OCI-LY1 (cell line): ENCODE data around the gene ADCYAP1R1.

ENCODE experiments used
- H2AFZ ChIP-seq: fragments of 200-600 bp; sonication (generic), shearing (Covaris generic); 2 replicates; pipeline ENCODE4 v1.6.0; 2014; ENCODE audit warnings: antibody characterized with exemption, mild to moderate bottlenecking, low read length
- H3F3A ChIP-seq: fragments of 200-600 bp; sonication (generic), shearing (Covaris generic); 2 replicates; pipeline ENCODE4 v1.6.0; 2014; ENCODE audit warnings: mild to moderate bottlenecking, antibody characterized with exemption, low read length, moderate library complexity; ENCODE audit not compliant: insufficient read depth
- H3K27ac ChIP-seq: fragments of 200-600 bp; sonication (generic); 2 replicates; pipeline ENCODE4 v1.5.1; 2014; ENCODE audit warnings: low read length, mixed run types, mild to moderate bottlenecking, low read depth; ENCODE audit not compliant: poor library complexity, severe bottlenecking
- H3K27me3 ChIP-seq: fragments of 200-600 bp; sonication (generic); 2 replicates; pipeline ENCODE4 v1.6.0; 2014; ENCODE audit warnings: antibody characterized with exemption, mild to moderate bottlenecking, low read length, moderate library complexity; ENCODE audit not compliant: insufficient read depth
- H3K36me3 ChIP-seq: fragments of 200-600 bp; sonication (generic); 2 replicates; pipeline ENCODE4 v1.6.1; 2014; ENCODE audit warnings: mild to moderate bottlenecking, antibody characterized with exemption, low read length, moderate library complexity, mixed read lengths; ENCODE audit not compliant: insufficient read depth
- H3K4me1 ChIP-seq: fragments of 200-600 bp; sonication (generic); 2 replicates; pipeline ENCODE4 v1.5.1; 2014; ENCODE audit warnings: mild to moderate bottlenecking, low read length, moderate library complexity; ENCODE audit not compliant: insufficient read depth, severe bottlenecking
- H3K4me2 ChIP-seq: fragments of 200-600 bp; sonication (generic), shearing (Covaris generic); 2 replicates; pipeline ENCODE4 v1.6.1; 2014; ENCODE audit warnings: low read length
- H3K4me3 ChIP-seq: fragments of 200-600 bp; sonication (generic); 2 replicates; pipeline ENCODE4 v1.5.1; 2014; ENCODE audit warnings: low read length, low read depth, mild to moderate bottlenecking, mixed read lengths; ENCODE audit not compliant: poor library complexity, severe bottlenecking
- H3K79me2 ChIP-seq: fragments of 200-600 bp; shearing (Covaris generic); 2 replicates; pipeline ENCODE4 v1.6.1; 2016; ENCODE audit warnings: mixed run types, low read length, mixed read lengths; ENCODE audit not compliant: insufficient read depth
- H3K9ac ChIP-seq: fragments of 200-600 bp; sonication (generic), shearing (Covaris generic); 2 replicates; pipeline ENCODE4 v1.6.1; 2014; ENCODE audit warnings: mild to moderate bottlenecking, low read length, mixed read lengths
- H3K9me2 ChIP-seq: fragments of 200-600 bp; sonication (generic), shearing (Covaris generic); 2 replicates; pipeline ENCODE4 v1.6.1; 2014; ENCODE audit warnings: low read depth, mild to moderate bottlenecking, low read length, mixed read lengths
- H3K9me3 ChIP-seq: fragments of 200-600 bp; shearing (Covaris generic); 2 replicates; pipeline ENCODE4 v1.6.1; 2014; ENCODE audit warnings: low read length, mixed read lengths
- H4K20me1 ChIP-seq: fragments of 200-600 bp; sonication (generic), shearing (Covaris generic); 2 replicates; pipeline ENCODE4 v1.6.0; 2016; ENCODE audit warnings: mild to moderate bottlenecking, low read length; ENCODE audit not compliant: insufficient read depth
- CTCF ChIP-seq: fragments of 200-600 bp; sonication (generic), shearing (Covaris generic); IDR thresholded peaks from 2 replicates; pipeline ENCODE4 v1.5.1; 2017; ENCODE audit warnings: mild to moderate bottlenecking, antibody characterized with exemption, low read length, moderate library complexity, mixed read lengths
- EZH2 ChIP-seq: fragments of 200-600 bp; sonication (generic), shearing (Covaris generic); IDR thresholded peaks from 2 replicates; pipeline ENCODE4 v1.8.0; 2017; ENCODE audit warnings: borderline replicate concordance, mixed run types, mild to moderate bottlenecking, antibody characterized with exemption, low read length, moderate library complexity, mixed read lengths

Gene ADCYAP1R1

GRCh38 chr7:31080763-31081162, 28.7 kb downstream of the ADCYAP1R1 start:
- H3K27me3 ChIP-seq, result peaks cover 5% of the 10 kb centered on the region; the same call in 1 of the 2 replicates
- no peaks in the 10 kb centered on the region for H3K36me3 ChIP-seq
- no peak overlapping the region for H3K4me3 ChIP-seq
- no peak overlapping the region for H2AFZ ChIP-seq
- H3K79me2 ChIP-seq, result no peaks in the 10 kb centered on the region
- H3F3A ChIP-seq, result no peaks in the 10 kb centered on the region
- no peaks in the 10 kb centered on the region for H3K9me2 ChIP-seq
- H4K20me1 ChIP-seq, result no peaks in the 10 kb centered on the region
- no peak overlapping the region for H3K27ac ChIP-seq
- H3K9ac ChIP-seq, result no peak overlapping the region
- TF ChIP-seq EZH2 (no peak), CTCF (no peak)
- H3K4me1 ChIP-seq, result no peaks in the 10 kb centered on the region
- no peak overlapping the region for H3K4me2 ChIP-seq
- H3K9me3 ChIP-seq, result no peaks in the 10 kb centered on the region

GRCh38 chr7:31082017-31082416, 29.9 kb downstream of the ADCYAP1R1 start:
- Histone ChIP-seq H3K4me3 (no peak overlapping the region), H3K4me2 (no peak overlapping the region), H3K4me1 (no peaks in the 10 kb centered on the region), H3K9ac (no peak overlapping the region), H3K79me2 (no peaks in the 10 kb centered on the region), H3K9me2 (no peaks in the 10 kb centered on the region), H4K20me1 (no peaks in the 10 kb centered on the region), H3K27ac (no peak overlapping the region), H3K36me3 (no peaks in the 10 kb centered on the region), H3K27me3 (peaks cover 5% of the 10 kb centered on the region; the same call in 1 of the 2 replicates), H2AFZ (no peak overlapping the region), H3F3A (no peaks in the 10 kb centered on the region), H3K9me3 (no peaks in the 10 kb centered on the region)
- no peak for TF ChIP-seq CTCF
- no peak for TF ChIP-seq EZH2

- Histone ChIP-seq H3K79me2 (no peaks in the 10 kb centered on the region), H3K9ac (no peak overlapping the region), H3K4me2 (no peak overlapping the region), H2AFZ (no peak overlapping the region), H3F3A (no peaks in the 10 kb centered on the region), H3K27me3 (peaks cover 5% of the 10 kb centered on the region; the same call in 1 of the 2 replicates), H4K20me1 (no peaks in the 10 kb centered on the region), H3K36me3 (no peaks in the 10 kb centered on the region), H3K9me2 (no peaks in the 10 kb centered on the region), H3K9me3 (no peaks in the 10 kb centered on the region), H3K4me3 (no peak overlapping the region), H3K27ac (no peak overlapping the region), H3K4me1 (no peaks in the 10 kb centered on the region)
- TF ChIP-seq EZH2, result no peak
- no peak for TF ChIP-seq CTCF
These were observed 30.3 kb downstream of the ADCYAP1R1 start for GRCh38 chr7:31082447-31082846.
